GM19438 (cell line): ENCODE data around the gene MYO5C.
A peak's percentile ranks its signal among the peaks of the same experiment; 100 is the strongest.

Source experiments
- ATAC-seq: cut with Tn5 transposase; IDR thresholded peaks from one replicate; pipeline ENCODE4 v1.9.1; 2021; ENCODE audit warnings: low read depth; ENCODE audit not compliant: unreplicated experiment

MYO5C gene

DNA sequence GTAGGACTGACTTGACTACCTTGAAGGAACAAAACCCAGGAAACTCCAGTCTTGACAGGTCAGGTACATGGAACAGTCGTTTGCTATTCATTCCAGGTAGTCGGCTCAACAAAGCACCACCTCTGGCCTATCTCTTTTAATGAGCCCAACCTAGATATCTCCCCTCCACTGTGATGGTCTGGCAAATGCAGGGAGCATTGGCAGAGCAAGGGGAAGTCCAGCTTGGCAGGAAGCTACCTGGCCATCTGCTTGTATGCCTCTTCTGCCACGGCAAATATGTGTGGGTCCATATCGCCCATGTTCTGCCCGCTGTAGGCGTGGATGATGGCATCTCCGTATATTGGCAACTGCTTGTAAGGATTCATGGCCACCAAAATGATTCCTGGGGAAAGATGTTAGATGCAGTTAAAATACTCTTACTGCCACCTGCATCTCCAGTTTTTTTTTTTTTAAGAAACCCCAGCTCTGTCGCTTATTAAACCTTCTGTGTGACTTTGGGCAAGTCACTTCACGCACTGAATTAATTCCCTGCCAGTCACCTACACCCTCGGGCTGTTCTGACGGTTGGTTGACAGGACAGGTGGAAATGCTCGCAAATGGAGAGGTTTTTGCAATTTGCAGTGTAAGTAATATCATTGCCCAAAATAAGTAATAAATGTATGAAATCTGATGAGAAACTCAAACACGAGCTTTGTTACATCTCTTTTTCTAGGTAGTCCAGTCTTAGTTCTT, 16.8 kb downstream of the MYO5C start:
- no peak for ATAC-seq

DNA sequence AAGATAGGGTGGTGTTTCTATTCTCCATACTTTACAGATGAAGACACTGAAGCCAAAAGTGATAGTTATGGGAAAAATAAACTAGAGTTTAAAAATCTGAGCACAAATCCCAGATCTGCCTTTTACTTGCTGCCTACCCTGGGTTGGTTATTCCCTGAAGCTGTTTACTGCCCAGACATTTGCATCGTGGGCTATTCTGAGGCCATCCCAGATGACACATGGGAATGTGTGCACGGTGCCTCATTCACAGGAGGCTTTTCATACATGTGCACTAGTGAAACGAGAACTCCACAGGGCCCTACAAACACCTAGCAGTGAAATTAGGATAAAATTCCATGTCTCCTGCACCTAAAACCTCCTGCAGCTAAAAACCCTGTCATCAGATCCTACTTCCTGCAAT, 17.5 kb downstream of the MYO5C start:
- ATAC-seq, result no peak

DNA sequence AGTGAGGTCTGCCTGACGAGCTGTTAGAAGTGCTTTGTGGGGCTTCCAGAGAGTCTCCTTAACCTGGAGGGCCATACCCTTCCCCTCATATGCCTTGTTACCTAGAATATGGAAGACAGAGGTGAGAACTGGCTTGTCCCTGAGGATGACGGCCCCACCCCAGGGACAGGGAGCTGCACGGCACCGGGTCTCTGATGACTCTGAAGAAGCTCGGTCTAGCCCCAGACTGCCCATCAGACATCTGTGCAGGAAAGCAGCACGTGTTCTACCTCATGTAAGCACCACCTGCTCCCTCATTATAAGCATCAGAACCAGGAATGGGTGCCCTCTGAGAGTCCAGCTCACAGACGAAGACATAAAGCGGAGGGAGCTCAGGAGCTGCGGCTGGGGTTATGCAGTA, 18.0 kb downstream of the MYO5C start:
- ATAC-seq, result no peak

DNA sequence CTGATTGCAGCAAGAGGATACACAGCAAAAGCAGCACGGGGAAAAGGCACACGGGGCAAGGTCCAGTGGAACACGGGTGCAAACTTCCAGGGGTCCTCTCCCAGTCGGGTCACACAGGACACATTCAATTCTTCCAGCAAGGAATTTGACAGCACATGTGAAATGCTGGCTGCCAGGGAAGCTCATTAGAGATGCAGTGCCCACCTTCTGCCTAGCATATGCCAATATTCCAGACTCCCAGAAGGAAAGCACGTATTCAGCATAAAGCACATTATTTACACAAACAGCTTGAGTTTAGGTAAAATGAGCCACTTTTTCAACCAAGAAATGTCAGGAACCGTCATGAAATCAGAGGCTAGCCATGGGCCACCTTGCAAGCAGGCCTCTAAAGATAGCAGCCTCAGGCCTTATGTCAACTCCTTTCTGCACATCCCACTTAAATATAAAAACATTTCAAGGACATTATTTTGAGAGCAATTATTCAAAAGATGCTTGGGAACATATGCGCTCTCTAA, 19.3 kb downstream of the MYO5C start:
- no peak for ATAC-seq

DNA sequence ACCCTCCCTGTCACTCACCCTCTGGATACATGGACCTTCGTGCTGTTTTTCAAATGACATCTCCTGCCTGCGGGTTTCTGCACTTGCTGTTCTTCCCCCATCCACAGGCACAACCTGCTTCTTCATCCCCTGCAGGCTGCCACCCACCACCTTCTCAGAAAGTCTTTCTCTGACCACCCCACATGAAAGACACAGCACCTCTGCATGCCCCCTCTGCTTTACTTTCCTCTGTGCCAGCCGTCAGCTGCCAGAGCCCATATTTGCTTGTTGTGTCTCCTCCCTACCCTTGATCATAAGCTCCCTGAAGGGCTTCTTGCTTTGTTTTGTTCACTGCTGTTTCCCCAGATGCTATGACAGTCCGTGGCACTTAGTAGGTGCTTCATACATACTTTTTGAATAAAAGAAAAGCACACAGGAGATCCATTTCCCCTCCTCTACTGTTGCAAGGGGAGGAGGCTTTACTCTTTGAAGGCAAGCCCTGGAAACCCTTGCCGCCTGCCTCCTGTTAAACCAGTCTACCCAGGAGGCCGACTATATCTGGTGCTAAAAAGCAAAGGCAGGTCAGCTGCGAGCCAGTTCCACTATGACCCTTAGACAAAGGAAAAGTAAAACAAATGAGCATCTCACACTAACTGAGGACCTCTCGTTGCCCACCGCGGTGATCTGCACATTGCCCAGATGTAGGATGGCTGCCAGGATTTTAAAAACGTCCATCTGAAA, 31.9 kb downstream of the MYO5C start:
- ATAC-seq, result no peak

DNA sequence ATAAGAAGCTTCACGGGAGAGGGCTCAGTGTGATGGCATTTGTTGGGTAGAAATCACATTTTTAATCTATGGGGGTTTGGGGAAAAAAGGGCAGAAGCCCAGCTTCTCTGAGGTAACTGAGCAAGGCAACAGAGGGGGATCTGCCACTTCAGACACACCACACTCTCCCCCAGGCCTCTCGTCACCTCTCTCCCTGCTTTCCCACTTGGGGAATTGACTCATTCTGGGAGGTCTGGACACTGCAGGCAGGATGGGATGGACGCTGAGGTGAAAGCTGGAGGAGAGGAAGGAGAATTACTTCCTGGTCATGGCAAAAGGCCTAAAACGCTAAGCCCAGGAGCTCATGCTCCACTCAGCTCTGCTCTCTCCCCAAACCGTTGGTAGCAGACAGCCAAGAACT, 33.2 kb downstream of the MYO5C start:
- ATAC-seq, result no peak

DNA sequence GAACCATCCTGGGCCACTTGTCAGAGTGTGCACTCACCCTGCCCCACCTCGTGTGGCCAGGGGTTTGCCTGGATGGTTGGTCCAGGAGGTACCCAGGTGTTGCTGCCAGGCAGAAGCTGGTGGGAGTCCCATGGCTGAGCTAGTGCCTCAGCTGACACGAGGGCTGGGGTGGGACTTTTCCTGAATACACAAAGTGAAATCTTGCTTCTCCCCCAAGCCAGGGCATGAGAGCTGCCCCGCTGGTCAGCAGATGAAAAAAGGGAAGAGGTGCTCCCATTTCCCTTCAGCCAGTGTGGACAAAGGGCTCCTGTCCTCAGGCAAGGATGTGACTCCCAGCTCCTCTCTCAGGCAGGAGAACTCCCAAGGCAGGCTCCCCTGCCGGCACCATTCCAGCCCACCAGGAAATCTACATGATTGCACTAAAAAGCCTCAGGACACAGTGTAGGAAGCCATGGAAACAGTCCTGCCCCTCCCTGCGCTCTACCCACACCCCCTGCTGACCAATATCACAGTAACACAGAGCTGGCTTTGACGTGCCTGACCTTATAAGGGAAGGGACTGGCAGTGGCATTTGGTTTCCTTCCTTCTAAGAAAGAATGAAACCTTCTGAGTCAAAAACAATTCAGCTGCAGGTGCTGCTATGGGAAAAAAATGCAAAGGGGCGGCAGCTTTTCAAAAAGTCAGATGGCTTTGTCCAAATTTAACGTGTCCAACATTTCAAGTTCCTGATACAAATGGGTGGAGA, 33.9 kb downstream of the MYO5C start:
- peak; percentile 97 for ATAC-seq

DNA sequence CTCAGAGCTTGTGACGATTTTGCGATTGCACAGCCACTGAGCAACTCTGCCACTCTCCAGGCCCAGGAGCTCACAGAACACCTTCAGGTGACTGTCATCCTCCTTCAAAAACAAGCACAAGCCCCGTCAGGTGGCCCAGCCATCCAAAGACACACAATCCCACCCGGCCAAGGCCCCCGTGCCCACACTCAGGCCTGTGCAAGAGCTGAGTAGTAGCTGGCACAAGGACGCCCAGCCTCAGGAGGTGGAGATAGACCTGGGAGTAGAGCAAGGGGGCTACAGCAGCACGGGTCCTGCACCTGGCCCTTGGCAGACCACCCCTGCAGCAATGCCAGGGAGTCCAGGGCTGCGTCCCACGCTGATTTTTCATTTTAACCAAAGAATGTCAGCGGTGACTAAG, 34.6 kb downstream of the MYO5C start:
- no peak for ATAC-seq

DNA sequence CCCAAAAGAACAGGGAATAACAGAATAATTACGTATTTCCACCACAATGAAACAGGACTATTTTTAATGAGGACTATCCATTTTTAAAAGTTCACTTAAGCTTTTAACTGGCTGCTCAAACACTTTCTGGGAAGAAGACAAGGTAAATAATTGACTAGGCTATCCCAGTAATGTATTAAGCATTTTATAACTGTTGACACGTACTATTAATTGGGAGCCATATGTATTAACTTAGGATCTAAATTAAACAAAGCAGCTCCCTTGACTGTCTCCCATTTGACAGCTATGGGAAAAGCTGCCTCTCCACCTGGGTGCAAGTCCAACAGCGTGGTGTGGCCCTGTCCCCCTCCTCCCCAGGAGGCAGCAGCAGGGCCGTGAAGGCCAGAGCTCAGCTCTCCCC, 36.1 kb downstream of the MYO5C start:
- ATAC-seq, result no peak

DNA sequence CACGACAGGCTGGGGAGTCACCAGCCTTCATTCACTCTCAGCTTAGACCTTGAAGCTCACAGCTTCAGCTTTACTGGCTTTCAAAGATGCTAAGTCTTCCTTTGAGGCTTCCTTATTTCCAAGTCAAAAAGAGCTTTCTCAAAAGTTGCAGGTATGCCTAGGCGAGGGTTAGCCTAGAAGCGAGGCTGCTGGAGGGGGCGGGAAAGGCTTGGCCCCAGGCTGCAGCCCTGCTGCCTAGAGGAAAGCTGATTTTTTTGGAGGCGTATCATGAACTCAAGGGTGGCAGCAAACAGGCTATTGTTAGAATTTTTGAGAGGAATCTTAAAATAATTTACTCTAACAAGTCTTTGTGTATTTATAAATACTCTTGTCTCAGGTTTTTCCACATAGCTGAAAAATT, 37.1 kb downstream of the MYO5C start:
- no peak for ATAC-seq

DNA sequence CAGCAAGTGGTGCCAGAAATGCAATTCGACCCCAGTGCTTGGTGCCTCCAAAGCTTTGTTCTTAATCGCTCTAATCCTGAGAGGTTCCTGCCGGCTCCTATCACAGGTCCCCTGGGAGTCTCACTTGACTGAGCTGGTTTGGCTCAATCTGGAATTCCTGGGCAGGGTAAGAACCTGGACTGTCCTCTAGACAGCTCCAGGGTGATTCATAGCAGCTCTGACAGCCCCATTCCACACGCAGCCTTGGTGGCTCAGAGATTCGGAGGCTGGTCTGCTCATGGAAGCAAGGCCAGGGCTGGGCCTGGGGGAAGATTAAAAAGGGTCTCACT, 37.9 kb downstream of the MYO5C start:
- ATAC-seq, result no peak

DNA sequence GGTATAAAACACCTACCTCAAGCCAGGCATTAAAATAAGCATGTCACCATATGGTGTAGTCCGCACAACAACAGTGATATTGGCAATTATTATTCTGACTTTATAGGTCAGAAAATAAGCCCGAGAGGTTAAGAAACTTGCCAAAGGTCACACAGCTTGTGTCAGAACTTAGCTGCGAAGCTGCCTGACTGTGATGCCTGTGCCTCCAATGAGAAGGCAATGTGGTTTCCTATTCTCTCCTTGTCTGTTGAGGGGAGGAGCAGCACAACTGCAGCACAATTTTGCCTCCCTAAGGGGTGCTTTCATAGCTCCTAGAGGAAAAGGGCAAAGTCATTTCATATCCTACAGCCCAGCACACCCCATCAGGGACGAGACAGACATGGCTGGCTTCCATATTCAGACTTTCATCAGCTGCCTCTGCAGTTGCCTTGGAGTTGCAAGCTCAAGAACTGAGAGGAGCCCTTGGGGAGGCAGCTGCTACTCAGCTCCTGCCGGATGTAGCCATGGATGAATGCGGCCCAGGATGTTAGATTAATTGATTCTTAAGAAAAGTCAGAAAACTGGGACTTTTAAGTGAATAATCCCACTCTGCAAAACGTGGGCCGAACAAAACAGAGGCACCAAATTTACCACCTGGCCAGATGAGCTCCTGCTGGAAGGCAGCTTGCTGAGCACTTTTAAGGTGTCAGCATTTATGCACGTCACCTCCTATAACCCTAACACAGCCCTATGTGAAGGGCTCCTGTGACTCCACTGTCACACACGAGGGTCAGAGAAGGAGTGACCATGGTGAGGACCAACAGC, 38.5 kb downstream of the MYO5C start:
- ATAC-seq, result no peak

DNA sequence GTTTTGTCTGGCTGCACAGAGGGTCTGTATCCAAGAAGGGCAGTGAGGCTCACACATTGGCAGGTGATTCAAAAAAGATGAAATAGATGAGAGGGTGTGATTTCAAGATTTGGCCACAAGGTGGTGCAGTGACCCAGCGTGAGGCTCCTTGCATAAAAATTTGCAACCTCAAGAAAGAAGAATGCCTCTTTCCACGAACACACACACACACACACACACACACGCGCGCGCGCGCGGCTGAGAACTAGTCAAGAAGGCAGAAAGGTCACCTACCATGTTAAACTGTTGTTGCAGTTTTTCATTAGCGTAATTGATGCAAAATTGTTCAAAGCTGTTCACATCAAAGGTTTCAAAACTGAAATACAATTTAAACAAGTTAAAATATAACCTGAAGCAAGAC, 39.2 kb downstream of the MYO5C start:
- ATAC-seq, result no peak

DNA sequence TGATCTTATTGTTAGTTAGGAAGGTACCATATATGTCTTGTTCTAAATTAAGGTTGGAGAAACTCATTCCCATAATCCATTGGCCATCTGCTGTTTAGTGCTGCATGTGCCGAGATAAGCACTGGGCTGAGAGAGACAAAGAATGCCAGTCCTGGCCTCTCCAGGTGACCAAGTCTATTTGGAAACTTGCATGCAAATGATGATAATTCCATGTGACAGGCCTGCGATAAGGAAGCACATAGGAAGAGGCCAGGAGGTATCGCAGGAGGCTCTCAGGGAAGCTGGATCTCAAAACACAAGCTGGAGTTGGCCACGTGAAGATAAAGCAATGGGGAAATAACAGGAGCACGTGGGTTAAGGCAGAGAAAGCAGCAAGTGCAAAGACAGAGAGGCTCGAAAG, 39.7 kb downstream of the MYO5C start:
- ATAC-seq, result no peak

DNA sequence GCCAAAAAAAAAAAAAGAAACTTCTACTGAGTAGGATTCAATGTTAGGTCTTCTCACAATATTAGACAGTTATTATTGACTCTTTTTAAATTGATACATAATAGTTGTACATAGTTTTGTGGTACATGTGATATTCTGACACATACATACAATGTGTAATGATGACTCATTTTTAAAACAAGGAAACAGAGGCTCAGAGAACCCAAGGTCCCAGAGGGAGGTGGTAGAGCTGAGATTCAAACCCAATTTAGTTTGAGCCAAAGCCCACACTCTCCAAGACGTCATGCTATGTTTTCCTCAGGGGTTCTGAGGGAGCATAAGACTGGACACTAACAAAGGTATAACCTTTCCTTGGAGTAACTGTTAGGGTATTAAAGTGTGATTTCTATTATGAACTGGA, 40.6 kb downstream of the MYO5C start:
- no peak for ATAC-seq

DNA sequence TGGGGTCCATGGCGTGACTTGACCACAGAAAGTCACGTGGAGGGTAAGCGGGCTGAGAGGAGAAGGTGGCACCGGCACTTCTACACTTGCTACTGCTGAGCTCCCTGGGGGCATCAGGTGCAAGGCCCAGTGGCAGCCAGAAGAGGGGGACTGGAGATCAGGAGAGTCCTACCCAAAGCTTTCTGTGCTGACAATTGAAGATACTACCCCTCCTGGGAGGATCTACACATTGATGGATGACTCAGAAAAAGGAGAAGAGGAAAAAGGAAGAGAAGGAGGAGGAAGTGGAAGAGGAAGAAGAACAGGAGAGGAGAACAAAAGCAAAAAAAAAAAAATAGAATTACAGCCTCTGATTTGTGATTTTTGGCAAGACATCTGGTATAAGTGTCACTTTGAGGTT, 41.2 kb downstream of the MYO5C start:
- ATAC-seq, result no peak

DNA sequence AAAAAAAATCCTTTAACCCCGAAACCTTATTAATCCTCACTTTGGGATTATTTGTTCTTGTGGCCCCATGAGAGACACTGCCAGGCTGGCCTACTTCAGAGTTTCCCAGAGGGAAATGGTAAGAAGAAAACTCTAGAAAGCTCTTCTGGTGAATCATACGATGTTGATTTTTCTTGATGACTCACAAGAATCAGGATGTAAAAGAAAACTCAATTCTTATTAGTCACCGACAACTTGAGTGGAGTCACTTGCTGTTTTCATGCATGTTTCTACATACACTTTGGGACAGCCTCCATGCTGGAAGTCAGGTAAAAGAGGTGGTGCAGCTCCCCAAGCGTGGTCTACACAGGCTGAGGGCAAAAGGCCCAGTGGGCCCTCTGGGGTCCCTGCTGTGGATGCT, 42.8 kb downstream of the MYO5C start:
- ATAC-seq, result no peak

DNA sequence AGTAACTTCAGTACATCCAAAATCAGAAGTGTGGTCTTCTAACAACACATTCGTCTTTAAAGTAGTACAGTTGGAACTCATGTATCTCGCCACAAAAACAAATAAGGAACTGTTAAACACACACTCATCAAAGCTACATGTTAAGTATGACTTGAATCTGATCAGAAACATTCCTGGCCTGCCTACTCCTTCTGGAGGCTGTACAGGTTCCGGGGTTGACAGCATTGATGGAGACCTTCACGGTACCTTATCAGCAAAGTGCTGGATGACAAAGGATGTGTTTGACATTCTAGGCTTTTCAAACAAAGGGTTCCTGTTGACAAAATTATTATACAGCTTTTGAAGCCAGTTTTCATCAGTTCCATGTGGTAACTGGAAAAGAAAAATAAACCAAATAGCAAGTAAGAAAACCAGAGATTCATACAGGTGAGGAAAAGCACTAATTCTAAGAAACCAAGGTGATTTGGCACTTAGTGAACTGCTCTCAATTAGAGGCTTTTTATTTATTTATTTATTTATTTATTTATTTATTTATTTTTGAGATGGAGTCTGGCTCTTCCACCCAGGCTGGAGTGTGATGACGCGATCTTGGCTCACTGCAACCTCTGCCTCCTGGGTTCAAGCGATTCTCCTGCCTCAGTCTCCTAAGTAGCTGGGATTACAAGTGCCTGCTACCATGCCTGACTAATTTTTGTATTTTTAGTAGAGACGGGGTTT, 44.3 kb downstream of the MYO5C start:
- no peak for ATAC-seq

DNA sequence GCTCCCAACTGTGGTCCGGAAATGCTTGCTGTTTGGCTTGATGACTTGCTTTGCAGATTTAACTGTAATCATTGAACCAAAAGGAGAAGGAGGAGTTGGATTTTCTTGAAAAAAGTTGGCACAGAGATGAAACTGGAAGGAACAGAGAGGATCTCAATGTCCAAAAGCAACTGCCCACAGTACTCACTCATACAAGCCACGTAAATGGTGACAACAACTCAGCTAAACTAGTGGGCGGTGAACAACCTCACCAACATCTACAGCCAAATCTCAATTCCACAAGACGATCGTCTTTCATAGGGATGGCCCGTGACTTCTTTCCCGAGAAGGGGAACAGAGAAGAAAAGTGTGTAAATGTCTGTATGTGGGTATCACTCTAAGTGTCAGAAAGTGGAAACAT, 48.1 kb downstream of the MYO5C start:
- ATAC-seq, result no peak
